ENCODE measurements around the gene PDIA5. TPM values are rescaled to one million over a fixed set of nuclear protein-coding genes. Genes with fewer than 3 reads are reported as not detected.

PDIA5 gene
- total RNA-seq, 1 experiment from 2014 or later = 53.6 TPM

DNA sequence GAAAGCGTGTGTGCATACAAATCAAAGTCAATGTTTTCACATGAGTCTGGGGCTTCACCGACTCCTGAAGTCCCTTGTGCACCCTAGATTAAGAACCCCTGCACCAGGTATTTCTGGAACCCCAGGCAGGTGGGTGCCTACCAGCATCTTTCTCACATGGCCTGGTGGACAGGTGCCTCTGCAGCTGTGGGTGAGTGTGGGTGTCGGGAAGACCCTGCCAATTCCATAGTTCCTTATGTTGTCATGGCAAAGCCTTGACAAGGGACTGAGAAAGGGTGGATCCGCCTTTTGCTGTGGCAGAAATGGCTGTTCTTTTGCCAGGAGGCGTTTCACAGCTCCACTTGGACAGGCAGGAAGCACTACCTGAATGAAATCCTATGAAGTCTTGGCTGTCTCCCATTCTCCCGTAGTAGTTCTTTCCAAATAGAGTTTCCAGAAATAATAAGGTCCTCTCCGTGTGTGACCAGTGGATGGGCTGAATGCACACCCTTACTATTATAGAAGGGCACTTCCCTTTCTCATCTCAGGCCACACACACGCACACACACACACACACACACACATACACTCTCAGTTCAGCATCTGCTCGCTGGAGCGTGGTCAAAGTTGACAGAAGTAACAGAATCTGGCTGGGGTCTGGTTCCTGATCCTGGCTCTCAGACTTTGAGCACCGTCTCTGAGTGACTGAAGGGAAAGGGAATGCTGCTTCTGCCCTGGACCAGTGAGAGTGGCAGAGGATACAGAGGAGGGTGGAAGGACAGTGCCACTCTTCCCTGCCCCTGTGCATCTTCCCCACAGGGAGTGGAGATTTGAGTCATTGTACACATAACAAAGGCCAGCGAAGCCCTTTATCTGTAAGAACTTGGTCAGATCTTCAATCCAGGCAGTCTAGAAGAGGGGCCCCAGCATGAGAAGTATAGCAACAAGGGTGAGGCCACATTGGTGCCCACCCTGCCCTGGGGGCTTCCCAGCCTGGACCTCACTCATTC, 38.7 kb downstream of the PDIA5 start:
- CTCF ChIA-PET = no interaction called here
- BruUV-seq (replicated peaks) = no TSS peak
- ATAC-seq (no peak), DNase-seq (ENCODE audit: low read depth, low spot score) (no peak)
- TF ChIP-seq, protein P1, sequence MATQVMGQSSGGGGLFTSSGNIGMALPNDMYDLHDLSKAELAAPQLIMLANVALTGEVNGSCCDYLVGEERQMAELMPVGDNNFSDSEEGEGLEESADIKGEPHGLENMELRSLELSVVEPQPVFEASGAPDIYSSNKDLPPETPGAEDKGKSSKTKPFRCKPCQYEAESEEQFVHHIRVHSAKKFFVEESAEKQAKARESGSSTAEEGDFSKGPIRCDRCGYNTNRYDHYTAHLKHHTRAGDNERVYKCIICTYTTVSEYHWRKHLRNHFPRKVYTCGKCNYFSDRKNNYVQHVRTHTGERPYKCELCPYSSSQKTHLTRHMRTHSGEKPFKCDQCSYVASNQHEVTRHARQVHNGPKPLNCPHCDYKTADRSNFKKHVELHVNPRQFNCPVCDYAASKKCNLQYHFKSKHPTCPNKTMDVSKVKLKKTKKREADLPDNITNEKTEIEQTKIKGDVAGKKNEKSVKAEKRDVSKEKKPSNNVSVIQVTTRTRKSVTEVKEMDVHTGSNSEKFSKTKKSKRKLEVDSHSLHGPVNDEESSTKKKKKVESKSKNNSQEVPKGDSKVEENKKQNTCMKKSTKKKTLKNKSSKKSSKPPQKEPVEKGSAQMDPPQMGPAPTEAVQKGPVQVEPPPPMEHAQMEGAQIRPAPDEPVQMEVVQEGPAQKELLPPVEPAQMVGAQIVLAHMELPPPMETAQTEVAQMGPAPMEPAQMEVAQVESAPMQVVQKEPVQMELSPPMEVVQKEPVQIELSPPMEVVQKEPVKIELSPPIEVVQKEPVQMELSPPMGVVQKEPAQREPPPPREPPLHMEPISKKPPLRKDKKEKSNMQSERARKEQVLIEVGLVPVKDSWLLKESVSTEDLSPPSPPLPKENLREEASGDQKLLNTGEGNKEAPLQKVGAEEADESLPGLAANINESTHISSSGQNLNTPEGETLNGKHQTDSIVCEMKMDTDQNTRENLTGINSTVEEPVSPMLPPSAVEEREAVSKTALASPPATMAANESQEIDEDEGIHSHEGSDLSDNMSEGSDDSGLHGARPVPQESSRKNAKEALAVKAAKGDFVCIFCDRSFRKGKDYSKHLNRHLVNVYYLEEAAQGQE (IDR thresholded peaks at IDR 0.05; ENCODE audit: insufficient read depth in 1 of 2, low read depth in 2 of 2, low read length in 1 of 2) = peak in 1 of 2 experiments; percentile 39; a peak in 1 of 4 replicates
- TF ChIP-seq, protein P2, sequence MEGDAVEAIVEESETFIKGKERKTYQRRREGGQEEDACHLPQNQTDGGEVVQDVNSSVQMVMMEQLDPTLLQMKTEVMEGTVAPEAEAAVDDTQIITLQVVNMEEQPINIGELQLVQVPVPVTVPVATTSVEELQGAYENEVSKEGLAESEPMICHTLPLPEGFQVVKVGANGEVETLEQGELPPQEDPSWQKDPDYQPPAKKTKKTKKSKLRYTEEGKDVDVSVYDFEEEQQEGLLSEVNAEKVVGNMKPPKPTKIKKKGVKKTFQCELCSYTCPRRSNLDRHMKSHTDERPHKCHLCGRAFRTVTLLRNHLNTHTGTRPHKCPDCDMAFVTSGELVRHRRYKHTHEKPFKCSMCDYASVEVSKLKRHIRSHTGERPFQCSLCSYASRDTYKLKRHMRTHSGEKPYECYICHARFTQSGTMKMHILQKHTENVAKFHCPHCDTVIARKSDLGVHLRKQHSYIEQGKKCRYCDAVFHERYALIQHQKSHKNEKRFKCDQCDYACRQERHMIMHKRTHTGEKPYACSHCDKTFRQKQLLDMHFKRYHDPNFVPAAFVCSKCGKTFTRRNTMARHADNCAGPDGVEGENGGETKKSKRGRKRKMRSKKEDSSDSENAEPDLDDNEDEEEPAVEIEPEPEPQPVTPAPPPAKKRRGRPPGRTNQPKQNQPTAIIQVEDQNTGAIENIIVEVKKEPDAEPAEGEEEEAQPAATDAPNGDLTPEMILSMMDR (IDR thresholded peaks at IDR 0.05) = no peak
- in situ Hi-C loops (cut with HindIII; ENCODE audit: low pct_unique_long_range_greater_than_20kb, low sequenced_read_pairs) = no loop called here
- Histone ChIP-seq H3K36me3 (ENCODE audit: control insufficient read depth, insufficient read depth, low read length) (peaks cover 12% of the 10 kb centered on the region), H3K4me1 (ENCODE audit: control insufficient read depth, insufficient read depth, low read length) (no peaks in the 10 kb centered on the region), H3K4me3 (ENCODE audit: low read depth in 2 of 2, low read length in 2 of 2) (no peak overlapping the region), H3K9me3 (ENCODE audit: control insufficient read depth, insufficient read depth, low read depth, low read length) (no peaks in the 10 kb centered on the region), H3K27ac (ENCODE audit: low read length) (no peak overlapping the region), H3K27me3 (ENCODE audit: control insufficient read depth, insufficient read depth, low read length) (no peaks in the 10 kb centered on the region)
- intact Hi-C loops (cut with micrococcal nuclease; ENCODE audit: unreplicated experiment) = no loop called here
- POLR2A ChIA-PET = no interaction called here

DNA sequence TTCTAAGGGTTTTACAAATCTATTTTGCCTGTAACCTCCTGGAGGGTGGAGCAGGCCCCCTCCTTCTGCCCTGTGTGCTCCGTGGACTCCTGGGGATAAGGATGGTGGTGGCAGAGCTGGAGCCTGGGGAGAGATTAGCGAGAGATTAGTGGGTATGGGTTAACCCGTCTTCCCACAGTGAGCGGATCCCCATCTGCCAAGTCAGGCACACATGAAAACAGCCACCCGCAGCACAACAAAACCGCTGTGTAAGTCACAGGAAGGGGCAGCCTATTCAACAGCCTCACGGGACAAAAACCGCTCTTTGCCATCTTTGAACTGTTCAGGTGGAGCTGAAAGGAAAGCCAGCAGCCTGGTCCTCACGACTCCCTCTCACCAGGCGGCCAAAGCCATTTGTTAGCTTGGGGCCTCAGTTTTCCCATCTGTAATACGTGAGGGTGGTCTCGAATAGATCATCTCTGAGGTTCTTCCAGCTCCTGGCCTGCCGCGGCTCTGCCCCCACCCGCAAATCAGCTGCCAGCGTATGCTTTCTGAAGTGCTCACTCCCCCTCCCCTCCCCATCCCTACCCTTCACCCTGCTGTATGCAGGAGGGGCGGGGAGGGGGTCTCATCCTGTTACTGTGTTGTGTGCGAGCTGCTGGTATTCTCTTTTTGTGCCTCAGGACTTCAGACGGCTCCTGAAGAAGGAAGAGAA, 43.6 kb downstream of the PDIA5 start:
- no TSS peak for BruUV-seq (replicated peaks)
- in situ Hi-C loops (cut with HindIII; ENCODE audit: low pct_unique_long_range_greater_than_20kb, low sequenced_read_pairs) (no loop called here), intact Hi-C loops (cut with micrococcal nuclease; ENCODE audit: unreplicated experiment) (no loop called here)
- Histone ChIP-seq H3K27ac (ENCODE audit: low read length) (no peak overlapping the region), H3K27me3 (ENCODE audit: control insufficient read depth, insufficient read depth, low read length) (no peaks in the 10 kb centered on the region), H3K4me1 (ENCODE audit: control insufficient read depth, insufficient read depth, low read length) (no peaks in the 10 kb centered on the region), H3K36me3 (ENCODE audit: control insufficient read depth, insufficient read depth, low read length) (peaks cover 8% of the 10 kb centered on the region), H3K4me3 (ENCODE audit: low read depth in 2 of 2, low read length in 2 of 2) (no peak overlapping the region), H3K9me3 (ENCODE audit: control insufficient read depth, insufficient read depth, low read depth, low read length) (no peaks in the 10 kb centered on the region)
- TF ChIP-seq, protein P1 (IDR thresholded peaks at IDR 0.05; ENCODE audit: insufficient read depth in 1 of 2, low read depth in 2 of 2, low read length in 1 of 2) = no peak
- TF ChIP-seq SIN3A (IDR thresholded peaks at IDR 0.05; ENCODE audit: borderline replicate concordance, insufficient read depth, low read depth, low read length) (no peak), TCF7L2 (IDR thresholded peaks at IDR 0.05; ENCODE audit: low read depth, low read length) (no peak), POLR2AphosphoS5 (IDR thresholded peaks at IDR 0.05; ENCODE audit: low read depth, low read length) (no peak)
- TF ChIP-seq, protein P2 (IDR thresholded peaks at IDR 0.05) = no peak
- DNase-seq (ENCODE audit: low read depth, low spot score) (no peak), ATAC-seq (no peak)
- ChIA-PET CTCF (no interaction called here), POLR2A (interaction anchor here (0.6 kb wide), 1 partner anchor 12 kb away, joined by 3 read pairs; no protein-coding TSS in a partner anchor)
